GM18511 (cell line): Measurements from ENCODE around the gene TSPAN5.

ENCODE experiments used
- ATAC-seq: cut with Tn5 transposase; IDR thresholded peaks from one replicate; pipeline ENCODE4 v1.9.1; 2021; ENCODE audit warnings: mild to moderate bottlenecking, moderate library complexity; ENCODE audit not compliant: unreplicated experiment

The TSPAN5 gene

GRCh38 chr4:98620087-98620784 lies 38.2 kb downstream of the TSPAN5 start:
- no peak for ATAC-seq

GRCh38 chr4:98619180-98619579 lies 39.2 kb downstream of the TSPAN5 start:
- no peak for ATAC-seq

- no peak for ATAC-seq
Measured at GRCh38 chr4:98618680-98619079, 39.7 kb downstream of the TSPAN5 start.

- ATAC-seq = no peak
Measured at GRCh38 chr4:98617358-98618047, 40.9 kb downstream of the TSPAN5 start.

- ATAC-seq = no peak
Measured at GRCh38 chr4:98615991-98616390, 42.4 kb downstream of the TSPAN5 start.

GRCh38 chr4:98614662-98615061 lies 43.7 kb downstream of the TSPAN5 start:
- no peak for ATAC-seq

- no peak for ATAC-seq
Measured at GRCh38 chr4:98614094-98614493, 44.3 kb downstream of the TSPAN5 start.

GRCh38 chr4:98613453-98614075 lies 44.8 kb downstream of the TSPAN5 start:
- ATAC-seq = no peak

GRCh38 chr4:98612318-98613250 lies 45.8 kb downstream of the TSPAN5 start:
- ATAC-seq = peak; percentile 70

- ATAC-seq = no peak
Measured at GRCh38 chr4:98611677-98612317, 46.6 kb downstream of the TSPAN5 start.

GRCh38 chr4:98610926-98611676 lies 47.3 kb downstream of the TSPAN5 start:
- ATAC-seq = no peak

- no peak for ATAC-seq
Measured at GRCh38 chr4:98610431-98610830, 48.0 kb downstream of the TSPAN5 start.

GRCh38 chr4:98609934-98610333 lies 48.5 kb downstream of the TSPAN5 start:
- no peak for ATAC-seq

- no peak for ATAC-seq
Measured at GRCh38 chr4:98608356-98608755, 50.1 kb downstream of the TSPAN5 start.

- no peak for ATAC-seq
Measured at GRCh38 chr4:98606894-98607293, 51.5 kb downstream of the TSPAN5 start.

- ATAC-seq = no peak
Measured at GRCh38 chr4:98605216-98605615, 53.2 kb downstream of the TSPAN5 start.

- ATAC-seq = no peak
Measured at GRCh38 chr4:98604723-98605122, 53.7 kb downstream of the TSPAN5 start.

- no peak for ATAC-seq
Measured at GRCh38 chr4:98603683-98604521, 54.5 kb downstream of the TSPAN5 start.

- peak; percentile 58 for ATAC-seq
Measured at GRCh38 chr4:98602270-98602669, 56.1 kb downstream of the TSPAN5 start.
